ENCODE data around the gene SH3RF3. TPM values are rescaled to one million over a fixed set of nuclear protein-coding genes. Genes with fewer than 3 reads are reported as not detected.

Gene SH3RF3
- total and polyA plus RNA-seq, 2 donors (not counting 1 experiment from before 2014, with no cell fraction given), result 8.3 to 10.1 TPM

DNA sequence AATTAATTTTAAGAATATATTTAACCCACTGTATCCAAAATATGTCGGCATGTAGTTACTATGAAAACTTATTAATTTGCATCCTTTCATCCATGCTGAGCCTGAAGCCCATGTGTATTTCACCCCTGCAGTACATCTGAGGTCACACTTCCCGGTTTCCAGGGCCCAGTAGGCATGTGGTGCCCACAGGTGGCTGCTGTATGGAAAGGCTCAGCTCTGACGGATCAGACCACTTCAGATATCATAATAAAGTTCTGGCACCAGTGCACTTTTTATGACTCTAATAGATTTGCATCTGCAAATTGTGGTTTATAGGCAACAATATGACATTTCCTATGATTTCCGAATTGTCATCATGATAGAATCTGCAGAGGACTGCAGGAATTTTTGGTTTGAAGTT lies 22.5 kb downstream of the SH3RF3 start:
- Histone ChIP-seq H3K9me3 (ENCODE audit: control insufficient read depth, insufficient read depth, low read depth, low read length) (no peaks in the 10 kb centered on the region), H3K79me2 (ENCODE audit: control insufficient read depth, insufficient read depth, low read length) (peaks cover 75% of the 10 kb centered on the region), H3K4me3 (replicated peaks in 1 of 4; ENCODE audit: control extremely low read depth in 1 of 4, insufficient read depth in 1 of 4, low read depth in 3 of 4, low read length in 4 of 4) (no peak overlapping the region), H3K4me1 (ENCODE audit: control insufficient read depth, extremely low read depth, insufficient read depth, low read length) (peaks cover 8% of the 10 kb centered on the region), H3K36me3 (ENCODE audit: control insufficient read depth, insufficient read depth, low read length) (no peaks in the 10 kb centered on the region), H3K9ac (ENCODE audit: insufficient read depth, low read length) (no peak overlapping the region), H4K20me1 (ENCODE audit: control insufficient read depth, extremely low read depth, insufficient read depth, low read length) (peaks cover 1% of the 10 kb centered on the region), H3K4me2 (ENCODE audit: extremely low read depth, insufficient read depth, low read length) (no peak overlapping the region), H2AFZ (ENCODE audit: low read length) (no peak overlapping the region), H3K27ac (ENCODE audit: insufficient read depth, low read length) (no peak overlapping the region), H3K27me3 (ENCODE audit: control insufficient read depth, insufficient read depth, low read length) (no peaks in the 10 kb centered on the region)
- TF ChIP-seq, protein P1, sequence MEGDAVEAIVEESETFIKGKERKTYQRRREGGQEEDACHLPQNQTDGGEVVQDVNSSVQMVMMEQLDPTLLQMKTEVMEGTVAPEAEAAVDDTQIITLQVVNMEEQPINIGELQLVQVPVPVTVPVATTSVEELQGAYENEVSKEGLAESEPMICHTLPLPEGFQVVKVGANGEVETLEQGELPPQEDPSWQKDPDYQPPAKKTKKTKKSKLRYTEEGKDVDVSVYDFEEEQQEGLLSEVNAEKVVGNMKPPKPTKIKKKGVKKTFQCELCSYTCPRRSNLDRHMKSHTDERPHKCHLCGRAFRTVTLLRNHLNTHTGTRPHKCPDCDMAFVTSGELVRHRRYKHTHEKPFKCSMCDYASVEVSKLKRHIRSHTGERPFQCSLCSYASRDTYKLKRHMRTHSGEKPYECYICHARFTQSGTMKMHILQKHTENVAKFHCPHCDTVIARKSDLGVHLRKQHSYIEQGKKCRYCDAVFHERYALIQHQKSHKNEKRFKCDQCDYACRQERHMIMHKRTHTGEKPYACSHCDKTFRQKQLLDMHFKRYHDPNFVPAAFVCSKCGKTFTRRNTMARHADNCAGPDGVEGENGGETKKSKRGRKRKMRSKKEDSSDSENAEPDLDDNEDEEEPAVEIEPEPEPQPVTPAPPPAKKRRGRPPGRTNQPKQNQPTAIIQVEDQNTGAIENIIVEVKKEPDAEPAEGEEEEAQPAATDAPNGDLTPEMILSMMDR (conservative IDR thresholded peaks at IDR 0.05 in 1 of 2, IDR thresholded peaks at IDR 0.05 in 1 of 2; ENCODE audit: low read depth in 1 of 2, low read length in 2 of 2), result no peak
- TF ChIP-seq EZH2 (IDR thresholded peaks at IDR 0.05; ENCODE audit: low read length, missing control alignments), result no peak
- no peak for DNase-seq (ENCODE audit: low read depth in 2 of 2)

DNA sequence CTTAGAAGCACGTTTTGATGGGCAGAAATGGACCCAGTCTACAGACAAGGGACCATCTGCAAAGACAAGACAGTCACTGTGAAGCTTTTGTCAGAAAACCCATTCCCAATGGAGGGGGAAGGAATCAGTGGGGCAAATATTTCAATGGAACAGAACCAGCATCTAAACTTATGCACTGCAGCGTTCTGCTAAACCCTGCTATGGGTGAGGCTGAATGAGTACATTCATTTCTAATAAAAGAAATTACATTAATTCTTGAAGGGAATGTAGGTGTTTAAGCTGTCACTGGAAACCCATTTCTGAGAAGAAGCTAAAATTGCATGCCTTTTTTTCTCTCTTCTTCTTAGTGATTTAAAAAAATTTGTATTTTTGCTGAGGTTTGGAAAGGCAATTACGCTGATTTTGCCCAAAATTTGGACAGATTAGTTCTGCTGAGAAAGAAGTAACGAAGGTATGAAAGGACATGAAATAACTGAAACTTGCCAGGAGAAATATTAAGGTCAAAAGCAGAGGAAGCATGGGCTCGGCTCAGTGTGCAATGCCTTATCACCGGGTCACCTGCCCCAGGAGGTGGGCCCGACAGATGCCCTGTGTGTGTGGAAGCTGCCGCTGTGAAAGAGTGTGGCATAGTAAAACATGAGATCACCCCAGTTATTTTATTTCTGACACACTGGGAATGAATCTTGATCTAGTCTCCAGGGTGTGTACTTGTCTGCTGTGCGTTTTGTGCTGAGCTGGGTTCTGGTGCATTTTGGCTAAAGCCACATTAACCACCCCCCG lies 24.2 kb downstream of the SH3RF3 start:
- no peaks in the 10 kb centered on the region for H3K36me3 ChIP-seq (ENCODE audit: control insufficient read depth, insufficient read depth, low read length)
- no peak overlapping the region for H3K4me2 ChIP-seq (ENCODE audit: extremely low read depth, insufficient read depth, low read length)
- H3K27ac ChIP-seq (ENCODE audit: insufficient read depth, low read length), result no peak overlapping the region
- no peak overlapping the region for H2AFZ ChIP-seq (ENCODE audit: low read length)
- TF ChIP-seq, protein P1 (conservative IDR thresholded peaks at IDR 0.05 in 1 of 2, IDR thresholded peaks at IDR 0.05 in 1 of 2; ENCODE audit: low read depth in 1 of 2, low read length in 2 of 2), result no peak
- no peak for TF ChIP-seq EZH2 (IDR thresholded peaks at IDR 0.05; ENCODE audit: low read length, missing control alignments)
- peaks cover 1% of the 10 kb centered on the region for H4K20me1 ChIP-seq (ENCODE audit: control insufficient read depth, extremely low read depth, insufficient read depth, low read length)
- peaks cover 3% of the 10 kb centered on the region for H3K4me1 ChIP-seq (ENCODE audit: control insufficient read depth, extremely low read depth, insufficient read depth, low read length)
- no peaks in the 10 kb centered on the region for H3K9me3 ChIP-seq (ENCODE audit: control insufficient read depth, insufficient read depth, low read depth, low read length)
- no peak for DNase-seq (ENCODE audit: low read depth in 2 of 2)
- H3K4me3 ChIP-seq (replicated peaks in 1 of 4; ENCODE audit: control extremely low read depth in 1 of 4, insufficient read depth in 1 of 4, low read depth in 3 of 4, low read length in 4 of 4), result no peak overlapping the region
- no peaks in the 10 kb centered on the region for H3K27me3 ChIP-seq (ENCODE audit: control insufficient read depth, insufficient read depth, low read length)
- no peak overlapping the region for H3K9ac ChIP-seq (ENCODE audit: insufficient read depth, low read length)
- H3K79me2 ChIP-seq (ENCODE audit: control insufficient read depth, insufficient read depth, low read length), result peaks cover 78% of the 10 kb centered on the region

DNA sequence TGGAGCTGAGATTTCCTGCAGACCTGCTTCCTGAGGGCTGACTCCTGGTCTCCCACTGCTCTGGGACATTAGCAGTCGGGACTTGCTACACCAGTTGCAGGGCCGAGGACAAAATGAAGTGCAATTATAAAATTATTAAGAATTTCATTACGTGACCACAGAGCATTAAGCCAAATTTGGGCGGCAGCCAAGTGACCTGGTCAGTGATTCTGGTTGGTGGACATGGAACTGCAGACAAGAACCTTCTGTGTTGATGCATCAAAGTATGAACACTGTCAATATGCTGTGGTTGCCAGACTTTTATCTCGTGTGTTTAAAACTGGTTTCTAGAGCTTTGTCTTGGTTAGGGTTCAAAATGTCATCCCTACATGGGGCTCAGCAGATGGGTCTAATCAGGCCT lies 24.8 kb downstream of the SH3RF3 start:
- H3K4me2 ChIP-seq (ENCODE audit: extremely low read depth, insufficient read depth, low read length), result no peak overlapping the region
- peaks cover 1% of the 10 kb centered on the region for H4K20me1 ChIP-seq (ENCODE audit: control insufficient read depth, extremely low read depth, insufficient read depth, low read length)
- H3K4me3 ChIP-seq (replicated peaks in 1 of 4; ENCODE audit: control extremely low read depth in 1 of 4, insufficient read depth in 1 of 4, low read depth in 3 of 4, low read length in 4 of 4), result no peak overlapping the region
- H3K79me2 ChIP-seq (ENCODE audit: control insufficient read depth, insufficient read depth, low read length), result peaks cover 81% of the 10 kb centered on the region
- H3K27me3 ChIP-seq (ENCODE audit: control insufficient read depth, insufficient read depth, low read length), result no peaks in the 10 kb centered on the region
- no peak for TF ChIP-seq EZH2 (IDR thresholded peaks at IDR 0.05; ENCODE audit: low read length, missing control alignments)
- TF ChIP-seq, protein P1 (conservative IDR thresholded peaks at IDR 0.05 in 1 of 2, IDR thresholded peaks at IDR 0.05 in 1 of 2; ENCODE audit: low read depth in 1 of 2, low read length in 2 of 2), result no peak
- H3K36me3 ChIP-seq (ENCODE audit: control insufficient read depth, insufficient read depth, low read length), result no peaks in the 10 kb centered on the region
- H3K9me3 ChIP-seq (ENCODE audit: control insufficient read depth, insufficient read depth, low read depth, low read length), result no peaks in the 10 kb centered on the region
- DNase-seq (ENCODE audit: low read depth in 2 of 2), result peak in 1 of 2 donors; percentile 28
- H3K9ac ChIP-seq (ENCODE audit: insufficient read depth, low read length), result no peak overlapping the region
- H3K27ac ChIP-seq (ENCODE audit: insufficient read depth, low read length), result no peak overlapping the region
- H3K4me1 ChIP-seq (ENCODE audit: control insufficient read depth, extremely low read depth, insufficient read depth, low read length), result no peaks in the 10 kb centered on the region
- no peak overlapping the region for H2AFZ ChIP-seq (ENCODE audit: low read length)

All from fibroblast of lung (primary cell).